CD4-positive, alpha-beta T cell treated with Interleukin-17A for 1 hour (primary cell): ENCODE data around the gene GRM4.
A peak's percentile ranks its signal among the peaks of the same experiment; 100 is the strongest.

Experiments
- DNase-seq: peaks from one replicate; pipeline ENCODE4 v3.0.0-alpha.2; 2020

Gene GRM4

GRCh38 chr6:34157236-34157830 lies 11.4 kb upstream of the GRM4 start:
- DNase-seq: no peak

GRCh38 chr6:34155471-34156300 lies 9.8 kb upstream of the GRM4 start:
- DNase-seq: no peak

- DNase-seq: peak; percentile 59
These were observed 9.0 kb upstream of the GRM4 start for GRCh38 chr6:34154668-34155447.

GRCh38 chr6:34152806-34153520 lies 7.1 kb upstream of the GRM4 start:
- no peak for DNase-seq

DNA sequence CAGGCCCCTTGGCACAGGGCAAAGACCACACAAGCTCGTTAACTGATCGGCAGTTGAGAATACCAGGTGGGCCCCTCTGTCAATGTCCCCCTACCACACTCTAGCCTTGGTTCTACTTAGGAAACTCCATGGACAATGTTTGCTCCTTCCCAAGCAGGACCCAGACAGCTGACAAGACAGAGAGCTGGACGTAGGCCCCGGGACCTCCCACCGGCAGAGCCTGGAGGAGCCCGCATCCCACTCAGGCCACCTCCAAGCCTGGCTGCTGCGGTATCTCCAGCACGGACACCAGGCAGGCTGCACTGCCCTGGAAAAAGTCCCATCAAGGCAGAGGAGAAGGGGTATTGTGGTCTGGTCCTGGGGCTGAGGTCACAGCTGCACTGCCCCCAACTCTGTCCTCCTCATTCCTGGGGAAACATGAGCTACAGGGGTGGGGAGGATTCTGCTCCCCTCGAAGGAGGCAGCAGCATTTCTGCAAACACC lies 6.2 kb upstream of the GRM4 start:
- DNase-seq: no peak

DNA sequence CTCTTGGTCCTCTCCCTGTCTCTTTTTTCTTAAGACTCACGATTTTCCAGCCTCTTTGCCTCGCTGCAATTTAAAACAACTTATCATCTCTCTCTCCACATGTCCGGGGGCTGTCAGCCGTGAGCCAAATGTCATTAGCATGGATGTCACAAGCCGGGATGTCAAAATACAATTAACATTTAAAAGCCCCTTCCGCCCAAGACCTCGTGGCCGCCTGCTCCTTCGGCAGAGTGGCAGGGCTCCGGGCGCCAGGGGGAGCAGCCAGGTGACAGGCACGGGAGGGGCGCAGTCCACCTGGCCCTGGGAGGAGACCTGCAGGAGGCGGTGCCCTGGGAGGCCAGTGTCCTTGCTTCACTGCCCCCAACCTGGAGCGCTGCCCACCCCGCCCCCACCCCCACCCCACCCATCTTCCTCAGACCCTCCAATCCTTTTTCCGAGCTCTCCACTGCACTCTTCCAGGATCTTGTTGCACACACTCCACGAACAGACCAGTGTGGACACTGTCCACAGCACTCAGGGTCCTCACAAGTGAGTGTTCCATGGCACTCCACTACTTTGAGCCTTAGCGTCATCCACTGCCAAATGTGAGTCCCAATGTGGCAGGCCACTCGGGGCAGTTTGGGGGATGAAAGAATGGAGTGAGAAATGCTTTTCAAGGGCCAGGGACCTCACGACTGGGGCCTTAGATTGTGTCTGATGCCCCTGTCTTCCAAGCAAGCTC lies 5.6 kb upstream of the GRM4 start:
- DNase-seq: no peak

DNA sequence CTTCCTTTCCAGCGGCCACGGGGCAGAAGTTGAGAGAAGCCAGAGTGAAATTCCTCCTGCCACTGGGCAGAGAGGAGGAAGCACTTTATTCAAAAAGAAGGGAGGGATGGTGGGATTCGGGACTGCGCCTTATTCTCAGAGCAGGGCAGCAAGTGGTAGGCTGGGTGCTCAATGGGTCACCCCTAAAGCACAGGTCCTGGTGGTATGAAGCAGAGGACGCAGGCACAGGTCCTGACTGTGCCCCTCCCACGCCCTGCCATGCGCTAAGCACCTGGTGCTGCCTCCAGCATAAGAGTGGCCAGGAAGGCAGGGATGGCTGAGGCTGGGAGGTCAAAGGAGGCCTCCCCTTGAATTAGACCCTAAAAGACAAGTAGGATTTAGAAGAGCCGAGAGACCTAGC lies 4.9 kb upstream of the GRM4 start:
- no peak for DNase-seq

DNA sequence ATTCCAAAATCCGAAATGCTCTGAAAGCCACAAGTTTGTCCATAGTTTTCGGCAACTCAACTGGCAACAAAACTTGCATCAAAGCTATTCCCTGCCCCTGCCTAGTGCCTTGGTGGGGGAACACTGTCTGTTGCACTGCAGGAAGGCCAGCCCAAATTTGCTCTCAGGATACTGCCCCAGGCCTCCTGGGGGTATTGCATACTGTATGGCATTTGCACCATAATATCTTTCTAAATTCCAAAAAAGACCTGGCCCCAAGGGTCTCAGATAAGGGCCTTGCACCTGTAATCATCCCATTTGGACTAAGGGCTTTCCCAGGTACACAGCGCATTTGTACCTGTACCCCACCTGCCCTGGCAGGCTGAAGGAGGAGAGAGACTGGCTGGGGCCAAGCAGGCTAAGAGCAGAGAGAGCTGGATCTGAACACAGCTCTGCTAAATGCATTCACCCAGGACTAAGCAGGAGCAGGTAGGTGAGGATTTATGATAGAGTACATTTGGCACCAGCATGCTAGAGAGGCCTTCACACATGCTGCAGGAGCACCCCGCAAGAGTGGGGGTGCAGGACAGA lies 4.0 kb upstream of the GRM4 start:
- DNase-seq: no peak

- DNase-seq: no peak
These were observed 3.5 kb upstream of the GRM4 start for GRCh38 chr6:34149452-34149810.

DNA sequence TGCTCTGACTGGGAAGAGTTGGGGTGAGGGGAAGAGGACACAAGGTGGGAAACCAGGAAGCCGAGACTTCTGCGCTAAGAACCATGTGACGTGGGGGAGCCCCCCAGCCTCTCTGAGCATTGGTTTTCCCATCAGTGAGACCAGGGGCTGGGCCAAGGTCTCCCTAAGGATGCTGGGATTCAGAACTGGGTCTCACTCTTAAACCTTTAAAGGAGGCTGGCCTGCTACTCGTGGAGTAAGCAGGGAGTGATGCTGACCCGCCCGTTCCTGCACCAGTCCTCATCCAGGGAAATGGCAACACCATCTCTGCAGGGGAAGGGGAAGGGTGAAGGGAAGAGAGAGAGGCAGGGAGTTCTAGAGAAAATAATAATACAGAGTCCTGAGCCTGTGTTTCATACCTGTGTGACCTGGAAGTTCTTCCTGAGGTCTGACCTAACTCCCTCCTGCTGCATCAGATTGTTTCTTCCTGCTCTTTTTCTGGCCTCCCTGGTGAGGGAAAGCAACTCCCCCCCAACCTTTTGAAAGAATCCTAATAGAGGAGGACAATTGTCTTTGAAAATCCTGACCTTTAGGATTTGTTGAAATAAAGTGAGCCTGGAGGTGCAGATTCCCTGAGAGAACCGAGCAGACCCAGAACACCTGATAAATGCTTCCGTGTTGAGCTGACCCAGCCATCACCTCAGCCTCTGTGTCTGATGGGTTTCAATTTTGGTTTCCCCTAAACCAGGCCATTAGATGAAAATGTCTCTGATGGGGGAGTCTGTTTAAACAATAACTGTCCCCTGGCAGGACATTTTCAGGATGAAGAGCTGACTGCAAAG lies 3.0 kb upstream of the GRM4 start:
- DNase-seq: no peak

GRCh38 chr6:34147906-34148630 lies 2.2 kb upstream of the GRM4 start:
- no peak for DNase-seq

DNA sequence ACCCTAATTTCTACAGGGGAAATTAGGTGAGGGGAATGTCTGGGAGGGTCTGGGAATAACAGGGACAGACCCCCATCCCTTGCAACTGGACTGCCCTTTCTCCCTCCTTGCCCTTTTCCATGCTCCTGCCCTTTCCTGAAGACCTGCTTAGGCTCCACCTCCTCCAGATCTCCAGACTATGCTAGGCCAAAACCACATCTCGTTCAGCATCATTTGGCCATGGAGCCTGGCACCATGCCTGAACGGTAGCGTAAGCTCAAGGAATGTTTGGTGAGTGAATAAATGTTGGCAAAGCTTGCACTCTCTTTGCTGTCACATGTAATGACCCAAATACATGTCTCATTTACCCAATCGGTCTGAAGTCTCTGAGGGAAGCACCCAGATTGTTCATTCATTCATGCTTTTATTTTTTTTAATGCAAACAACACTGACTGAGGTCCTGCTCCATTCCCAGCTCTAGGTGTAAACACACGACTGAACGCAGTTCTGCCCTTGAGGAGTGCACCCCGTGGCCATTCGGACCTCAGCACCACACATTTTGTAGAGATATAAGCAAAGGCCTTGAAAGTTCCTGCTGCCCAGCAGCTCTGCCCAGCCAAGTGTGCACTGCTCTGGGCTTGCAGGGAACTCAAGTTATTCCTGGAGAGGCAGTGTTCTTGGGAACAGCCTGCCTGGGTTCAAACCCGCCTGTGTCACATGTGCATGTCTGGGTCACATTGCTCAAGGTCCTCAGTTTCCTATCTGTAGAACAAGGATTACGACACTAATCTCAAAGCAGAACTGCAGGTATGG lies 1.1 kb upstream of the GRM4 start:
- no peak for DNase-seq

DNA sequence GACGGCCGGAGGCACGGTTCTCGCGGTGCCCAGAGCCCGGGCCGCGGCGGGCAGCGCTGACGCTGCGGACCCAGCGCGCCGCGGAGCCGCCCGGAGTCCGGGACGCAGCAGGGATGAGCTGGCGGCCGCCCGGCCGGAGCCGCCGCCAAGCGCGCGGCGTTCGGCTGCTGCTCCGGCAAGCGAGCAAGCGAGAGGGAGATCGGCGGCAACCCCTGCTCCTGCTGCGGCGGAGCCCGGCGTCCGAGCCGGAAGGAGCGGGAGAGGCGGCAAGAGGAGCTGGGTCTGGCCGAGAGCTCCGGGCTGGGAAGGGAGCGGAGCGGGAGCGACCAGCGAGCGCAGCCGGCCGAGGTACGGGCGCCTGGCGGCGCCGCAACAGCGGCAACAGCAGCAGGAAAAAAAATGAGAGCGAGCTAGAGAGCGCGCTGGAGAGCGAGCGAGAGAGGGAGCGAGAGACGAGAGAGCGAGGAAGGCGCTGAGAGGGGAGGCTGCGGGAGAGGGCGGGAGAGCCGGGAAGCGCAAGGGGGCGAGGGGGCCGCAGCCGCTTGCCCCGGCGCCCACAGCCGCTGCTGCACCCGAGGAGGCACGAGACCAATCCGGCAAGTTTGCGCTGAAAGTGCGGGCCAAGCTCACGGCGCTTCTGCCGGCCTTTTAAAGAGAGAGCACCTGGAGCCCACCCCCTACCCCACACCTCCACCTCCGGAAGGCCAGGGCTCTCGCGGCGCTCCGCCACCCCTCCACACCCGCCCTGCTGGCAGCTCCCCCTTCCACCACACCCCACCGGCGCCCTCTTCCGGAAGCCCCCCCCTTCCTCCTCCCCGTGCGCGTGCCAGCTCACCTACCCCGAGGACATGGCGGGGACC lies 496 bp downstream of the GRM4 start:
- peak; percentile 19 for DNase-seq

DNA sequence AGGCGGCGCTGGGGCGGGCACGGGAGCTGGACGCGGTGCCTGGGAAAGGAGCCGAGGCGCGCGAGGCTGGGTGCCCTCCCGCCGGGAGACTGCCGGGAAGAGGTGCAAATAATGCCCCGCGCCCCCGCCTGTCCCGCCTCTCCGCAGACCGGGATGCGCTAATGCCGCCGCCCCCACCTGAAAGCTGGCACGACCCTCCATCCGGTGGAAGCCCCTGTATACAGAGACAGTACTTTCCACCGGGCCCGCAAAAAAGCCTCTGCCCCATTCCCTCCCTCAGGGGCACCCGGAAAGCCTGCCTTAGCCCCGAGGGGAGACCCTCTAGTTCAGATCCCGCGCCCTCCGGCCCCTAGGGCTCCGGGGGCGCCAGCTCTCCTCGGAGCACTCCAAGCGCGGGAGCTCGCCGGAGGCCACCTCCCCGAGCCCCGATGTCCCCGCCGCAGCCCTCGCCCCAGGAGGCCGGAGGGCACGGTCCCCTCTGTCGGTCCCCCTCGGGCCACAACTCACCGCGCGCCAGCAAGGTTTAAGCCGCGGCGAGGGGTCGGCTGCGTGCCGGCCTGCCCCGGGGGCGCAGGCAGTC lies 1.2 kb downstream of the GRM4 start:
- DNase-seq: no peak

GRCh38 chr6:34143884-34144580 lies 1.9 kb downstream of the GRM4 start:
- DNase-seq: peak; percentile 34

GRCh38 chr6:34143196-34143883 lies 2.5 kb downstream of the GRM4 start:
- no peak for DNase-seq
